ENCODE measurements around the gene DUSP9. TPM values are rescaled to one million over a fixed set of nuclear protein-coding genes. Genes with fewer than 3 reads are reported as not detected.

The DUSP9 gene
- total RNA-seq, 1 experiment from 2014 or later = 10.7 TPM

DNA sequence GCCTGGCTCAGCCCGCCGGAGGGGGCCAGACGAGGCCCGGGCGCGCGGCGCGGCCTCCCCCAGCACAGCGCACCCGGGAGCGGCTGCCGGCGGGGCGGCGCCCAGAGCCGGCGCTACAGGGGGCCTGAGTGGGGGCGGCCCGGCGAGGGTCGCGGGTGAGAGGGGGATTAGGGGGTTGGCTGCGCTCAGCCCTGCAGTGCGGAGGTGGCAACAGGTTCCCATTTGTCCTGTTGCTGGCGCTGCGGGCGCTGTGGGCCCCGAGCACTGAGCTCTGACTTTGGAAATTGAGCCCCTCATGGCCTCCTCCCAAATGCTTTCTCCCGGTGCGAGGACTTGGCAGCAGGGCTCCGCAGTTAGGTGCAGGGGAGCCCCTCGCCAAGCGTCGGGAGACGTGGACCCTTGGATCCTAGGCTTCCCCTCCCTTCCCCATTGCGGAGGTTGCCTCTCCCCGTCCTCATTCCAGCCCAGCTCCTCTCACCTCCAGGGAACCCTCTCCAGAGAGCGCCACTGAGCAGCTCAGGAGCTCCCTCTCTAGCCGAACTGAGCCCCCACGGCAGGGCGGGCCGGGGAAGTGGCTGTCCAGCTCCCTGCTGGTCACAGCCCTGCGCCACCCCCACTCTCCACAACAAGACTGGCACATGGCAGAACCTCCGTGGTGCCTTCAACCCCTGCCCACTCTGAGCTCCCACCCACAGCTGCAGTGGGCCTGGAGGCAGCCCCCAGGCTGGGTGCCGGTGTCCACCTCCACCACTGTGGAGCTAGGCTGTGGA is 2.5 kb upstream of the DUSP9 start:
- POLR2A ChIA-PET (ENCODE audit: unreplicated experiment) = no interaction called here
- H3K27me3 ChIP-seq (ENCODE audit: low read length) = peaks cover 23% of the 10 kb centered on the region
- H3K4me3 ChIP-seq (ENCODE audit: low read length) = no peak overlapping the region

DNA sequence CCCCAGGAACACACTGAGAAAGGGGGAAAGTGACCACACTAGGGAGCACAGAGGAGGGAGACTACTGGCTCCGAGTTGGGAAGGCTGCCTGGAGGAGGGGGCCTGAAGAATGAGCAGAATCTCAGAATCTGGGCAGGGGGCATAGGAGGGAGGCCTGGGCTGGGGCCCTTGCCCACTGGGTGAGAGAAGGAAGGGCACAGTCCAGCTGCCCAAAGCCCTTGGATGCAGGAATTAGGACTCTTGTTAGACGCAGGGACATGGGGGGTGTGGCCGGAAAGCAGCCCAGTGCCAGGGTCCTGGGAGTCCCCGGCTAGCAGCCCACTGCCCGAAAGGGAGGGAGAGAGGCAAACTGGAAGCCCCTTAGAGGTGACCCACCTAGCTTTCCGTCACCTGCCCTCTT is 1.9 kb upstream of the DUSP9 start:
- CTCF ChIA-PET = no interaction called here
- BruUV-seq (replicated peaks) = no TSS peak

More for the DNA sequence above, 2.5 kb upstream of the DUSP9 start:
- no peak overlapping the region for H2AFZ ChIP-seq (ENCODE audit: low read length)
- no peak overlapping the region for H3K27ac ChIP-seq (ENCODE audit: low read length)
- no peaks in the 10 kb centered on the region for H3K79me2 ChIP-seq (ENCODE audit: low read length)
- no peaks in the 10 kb centered on the region for H3K9me2 ChIP-seq (replicated peaks; ENCODE audit: low read length)
- TF ChIP-seq EZH2phosphoT487 (IDR thresholded peaks at IDR 0.05; ENCODE audit: borderline replicate concordance, low read length) = no peak
- no peak for TF ChIP-seq EZH2 (IDR thresholded peaks at IDR 0.05; ENCODE audit: low read length, unreplicated experiment)
- no peaks in the 10 kb centered on the region for H4K20me1 ChIP-seq (ENCODE audit: low read length)
- no peak overlapping the region for H3K9ac ChIP-seq (ENCODE audit: low read length)
- no peaks in the 10 kb centered on the region for H3K9me3 ChIP-seq (ENCODE audit: low read length)
- BruUV-seq (replicated peaks) = no TSS peak
- DNase-seq (no peak), ATAC-seq (peak; percentile 5; the same call in 1 of the 2 replicates)
- H3K4me1 ChIP-seq (ENCODE audit: insufficient read depth, low read length) = no peaks in the 10 kb centered on the region; the same call in 1 of the 2 replicates
- intact Hi-C loops (cut with micrococcal nuclease) = no loop called here
- H3K36me3 ChIP-seq (ENCODE audit: low read depth, low read length) = no peaks in the 10 kb centered on the region
- no peak overlapping the region for H3K4me2 ChIP-seq (ENCODE audit: low read length)
- CTCF ChIA-PET = no interaction called here
- no peaks in the 10 kb centered on the region for H3F3A ChIP-seq (ENCODE audit: low read length, unreplicated experiment)

DNA sequence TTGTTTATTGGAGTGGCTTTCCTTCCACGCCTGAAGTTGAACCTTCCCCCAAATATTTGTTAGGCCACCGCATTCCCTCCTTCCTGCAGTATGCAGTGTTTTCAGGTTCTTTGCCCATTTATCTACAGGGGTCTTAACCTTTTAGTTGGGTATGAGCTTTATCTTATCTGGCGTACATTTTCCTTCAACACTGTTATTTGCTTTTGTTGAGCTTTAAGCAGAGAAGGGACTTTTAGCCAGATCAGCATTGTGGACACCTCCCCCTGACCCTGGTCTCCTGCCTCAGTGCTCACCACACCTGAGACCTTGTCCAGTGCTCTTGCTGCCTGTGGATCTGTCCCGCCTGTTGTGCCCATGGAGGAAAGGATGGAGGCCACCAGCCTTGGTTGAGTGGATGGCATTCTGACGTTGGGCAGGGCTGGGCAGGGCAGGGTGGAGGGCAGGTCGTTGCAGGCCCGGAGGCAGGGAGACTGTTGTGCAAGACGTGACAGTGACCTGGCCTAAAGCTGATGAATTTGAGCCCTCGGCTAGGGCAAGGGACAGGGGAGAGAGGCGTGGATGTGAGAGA is 998 bp upstream of the DUSP9 start:
- Histone ChIP-seq H3F3A (ENCODE audit: low read length, unreplicated experiment) (no peaks in the 10 kb centered on the region), H3K27me3 (ENCODE audit: low read length) (peaks cover 23% of the 10 kb centered on the region), H3K4me2 (ENCODE audit: low read length) (no peak overlapping the region), H3K79me2 (ENCODE audit: low read length) (no peaks in the 10 kb centered on the region), H3K9me3 (ENCODE audit: low read length) (no peaks in the 10 kb centered on the region), H3K36me3 (ENCODE audit: low read depth, low read length) (no peaks in the 10 kb centered on the region), H2AFZ (ENCODE audit: low read length) (no peak overlapping the region), H3K4me3 (ENCODE audit: low read length) (no peak overlapping the region), H3K27ac (ENCODE audit: low read length) (no peak overlapping the region), H3K9ac (ENCODE audit: low read length) (no peak overlapping the region), H4K20me1 (ENCODE audit: low read length) (no peaks in the 10 kb centered on the region), H3K4me1 (ENCODE audit: insufficient read depth, low read length) (no peaks in the 10 kb centered on the region; the same call in 1 of the 2 replicates), H3K9me2 (replicated peaks; ENCODE audit: low read length) (no peaks in the 10 kb centered on the region)
- intact Hi-C loops (cut with micrococcal nuclease) = no loop called here
- ATAC-seq = no peak
- TF ChIP-seq, protein P1, sequence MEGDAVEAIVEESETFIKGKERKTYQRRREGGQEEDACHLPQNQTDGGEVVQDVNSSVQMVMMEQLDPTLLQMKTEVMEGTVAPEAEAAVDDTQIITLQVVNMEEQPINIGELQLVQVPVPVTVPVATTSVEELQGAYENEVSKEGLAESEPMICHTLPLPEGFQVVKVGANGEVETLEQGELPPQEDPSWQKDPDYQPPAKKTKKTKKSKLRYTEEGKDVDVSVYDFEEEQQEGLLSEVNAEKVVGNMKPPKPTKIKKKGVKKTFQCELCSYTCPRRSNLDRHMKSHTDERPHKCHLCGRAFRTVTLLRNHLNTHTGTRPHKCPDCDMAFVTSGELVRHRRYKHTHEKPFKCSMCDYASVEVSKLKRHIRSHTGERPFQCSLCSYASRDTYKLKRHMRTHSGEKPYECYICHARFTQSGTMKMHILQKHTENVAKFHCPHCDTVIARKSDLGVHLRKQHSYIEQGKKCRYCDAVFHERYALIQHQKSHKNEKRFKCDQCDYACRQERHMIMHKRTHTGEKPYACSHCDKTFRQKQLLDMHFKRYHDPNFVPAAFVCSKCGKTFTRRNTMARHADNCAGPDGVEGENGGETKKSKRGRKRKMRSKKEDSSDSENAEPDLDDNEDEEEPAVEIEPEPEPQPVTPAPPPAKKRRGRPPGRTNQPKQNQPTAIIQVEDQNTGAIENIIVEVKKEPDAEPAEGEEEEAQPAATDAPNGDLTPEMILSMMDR (conservative IDR thresholded peaks at IDR 0.05; ENCODE audit: low read depth, low read length) = no peak
- TF ChIP-seq EZH2 (IDR thresholded peaks at IDR 0.05; ENCODE audit: low read length, unreplicated experiment) (no peak), EZH2phosphoT487 (IDR thresholded peaks at IDR 0.05; ENCODE audit: borderline replicate concordance, low read length) (no peak)
- DNase-seq = no peak
- ChIA-PET POLR2A (ENCODE audit: unreplicated experiment) (no interaction called here), CTCF (no interaction called here)
- no TSS peak for BruUV-seq (replicated peaks)

More for the DNA sequence above, 1.9 kb upstream of the DUSP9 start:
- H3K4me2 ChIP-seq (ENCODE audit: low read length) = no peak overlapping the region
- no peak overlapping the region for H3K27ac ChIP-seq (ENCODE audit: low read length)
- no peaks in the 10 kb centered on the region for H4K20me1 ChIP-seq (ENCODE audit: low read length)
- H3K36me3 ChIP-seq (ENCODE audit: low read depth, low read length) = no peaks in the 10 kb centered on the region
- H3K9me3 ChIP-seq (ENCODE audit: low read length) = no peaks in the 10 kb centered on the region
- peaks cover 23% of the 10 kb centered on the region for H3K27me3 ChIP-seq (ENCODE audit: low read length)
- H3K4me1 ChIP-seq (ENCODE audit: insufficient read depth, low read length) = no peaks in the 10 kb centered on the region; the same call in 1 of the 2 replicates
- no peak overlapping the region for H3K9ac ChIP-seq (ENCODE audit: low read length)
- no peak overlapping the region for H2AFZ ChIP-seq (ENCODE audit: low read length)
- no peaks in the 10 kb centered on the region for H3K9me2 ChIP-seq (replicated peaks; ENCODE audit: low read length)
- H3F3A ChIP-seq (ENCODE audit: low read length, unreplicated experiment) = no peaks in the 10 kb centered on the region
- DNase-seq (no peak), ATAC-seq (no peak)
- intact Hi-C loops (cut with micrococcal nuclease) = no loop called here
- no peaks in the 10 kb centered on the region for H3K79me2 ChIP-seq (ENCODE audit: low read length)
- TF ChIP-seq EZH2 (IDR thresholded peaks at IDR 0.05; ENCODE audit: low read length, unreplicated experiment) (no peak), EZH2phosphoT487 (IDR thresholded peaks at IDR 0.05; ENCODE audit: borderline replicate concordance, low read length) (no peak)
- TF ChIP-seq, protein P1 (conservative IDR thresholded peaks at IDR 0.05; ENCODE audit: low read depth, low read length) = no peak
- POLR2A ChIA-PET (ENCODE audit: unreplicated experiment) = no interaction called here
- no peak overlapping the region for H3K4me3 ChIP-seq (ENCODE audit: low read length)
